Measurements from ENCODE around the gene SLC25A25. TPM values are rescaled to one million over a fixed set of nuclear protein-coding genes. Genes with fewer than 3 reads are reported as not detected.

SLC25A25 gene
- total and polyA plus RNA-seq, 9 of the 15 experiments (the other 6 are each of a cell fraction or from before 2014, with no cell fraction given): 0.07 to 35.9 (median 23.2) TPM

- TF ChIP-seq, protein P1, sequence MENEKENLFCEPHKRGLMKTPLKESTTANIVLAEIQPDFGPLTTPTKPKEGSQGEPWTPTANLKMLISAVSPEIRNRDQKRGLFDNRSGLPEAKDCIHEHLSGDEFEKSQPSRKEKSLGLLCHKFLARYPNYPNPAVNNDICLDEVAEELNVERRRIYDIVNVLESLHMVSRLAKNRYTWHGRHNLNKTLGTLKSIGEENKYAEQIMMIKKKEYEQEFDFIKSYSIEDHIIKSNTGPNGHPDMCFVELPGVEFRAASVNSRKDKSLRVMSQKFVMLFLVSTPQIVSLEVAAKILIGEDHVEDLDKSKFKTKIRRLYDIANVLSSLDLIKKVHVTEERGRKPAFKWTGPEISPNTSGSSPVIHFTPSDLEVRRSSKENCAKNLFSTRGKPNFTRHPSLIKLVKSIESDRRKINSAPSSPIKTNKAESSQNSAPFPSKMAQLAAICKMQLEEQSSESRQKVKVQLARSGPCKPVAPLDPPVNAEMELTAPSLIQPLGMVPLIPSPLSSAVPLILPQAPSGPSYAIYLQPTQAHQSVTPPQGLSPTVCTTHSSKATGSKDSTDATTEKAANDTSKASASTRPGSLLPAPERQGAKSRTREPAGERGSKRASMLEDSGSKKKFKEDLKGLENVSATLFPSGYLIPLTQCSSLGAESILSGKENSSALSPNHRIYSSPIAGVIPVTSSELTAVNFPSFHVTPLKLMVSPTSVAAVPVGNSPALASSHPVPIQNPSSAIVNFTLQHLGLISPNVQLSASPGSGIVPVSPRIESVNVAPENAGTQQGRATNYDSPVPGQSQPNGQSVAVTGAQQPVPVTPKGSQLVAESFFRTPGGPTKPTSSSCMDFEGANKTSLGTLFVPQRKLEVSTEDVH (IDR thresholded peaks at IDR 0.05; ENCODE audit: low read depth, partially characterized antibody): no peak
- TF ChIP-seq CREBBP (IDR thresholded peaks at IDR 0.05; ENCODE audit: low read depth, low read length) (no peak), ZNF639 (CRISPR knock-in tag; conservative IDR thresholded peaks at IDR 0.05 in 1 of 2, IDR thresholded peaks at IDR 0.05 in 1 of 2) (peak in 1 of 2 experiments; percentile 81; a peak in 2 of 4 replicates), NR3C1 (CRISPR knock-in tag; IDR thresholded peaks at IDR 0.05) (no peak), SMAD2 (IDR thresholded peaks at IDR 0.05; ENCODE audit: low read depth, low read length) (no peak), CCAR2 (IDR thresholded peaks at IDR 0.05; ENCODE audit: low read depth, low read length) (no peak), FOXK2 (conservative IDR thresholded peaks at IDR 0.05 in 1 of 2, IDR thresholded peaks at IDR 0.05 in 1 of 2; ENCODE audit: low read depth in 2 of 2) (no peak), KLF6 (CRISPR knock-in tag; IDR thresholded peaks at IDR 0.05; ENCODE audit: borderline replicate concordance) (0 out of 2 replicates have a peak, but pooled peaks have one; percentile 20), ATF1 (CRISPR knock-in tag; IDR thresholded peaks at IDR 0.05) (no peak), ATF1 (tag; IDR thresholded peaks at IDR 0.05) (peak; percentile 58; the same call in 1 of the 2 replicates), HNRNPL (IDR thresholded peaks at IDR 0.05; ENCODE audit: low read depth, low read length) (peak; percentile 33; the same call in 1 of the 2 replicates), HEY1 (CRISPR knock-in tag; IDR thresholded peaks at IDR 0.05; ENCODE audit: borderline replicate concordance) (no peak), KDM4B (IDR thresholded peaks at IDR 0.05; ENCODE audit: borderline replicate concordance in 2 of 2, low read depth in 1 of 2) (no peak), ZNF146 (CRISPR knock-in tag; IDR thresholded peaks at IDR 0.05; ENCODE audit: unreplicated experiment) (no peak), DMBX1 (CRISPR knock-in tag; IDR thresholded peaks at IDR 0.05; ENCODE audit: borderline replicate concordance) (peak; percentile 85), SREBF2 (CRISPR knock-in tag; IDR thresholded peaks at IDR 0.05) (no peak), FOXK1 (CRISPR knock-in tag; IDR thresholded peaks at IDR 0.05; ENCODE audit: borderline replicate concordance) (no peak), NFRKB (IDR thresholded peaks at IDR 0.05; ENCODE audit: low read depth) (no peak), RBM14 (IDR thresholded peaks at IDR 0.05; ENCODE audit: borderline replicate concordance, insufficient read depth, low read depth, low read length) (no peak), PRMT5 (CRISPR knock-in tag; IDR thresholded peaks at IDR 0.05) (no peak)
- TF ChIP-seq, protein P2, sequence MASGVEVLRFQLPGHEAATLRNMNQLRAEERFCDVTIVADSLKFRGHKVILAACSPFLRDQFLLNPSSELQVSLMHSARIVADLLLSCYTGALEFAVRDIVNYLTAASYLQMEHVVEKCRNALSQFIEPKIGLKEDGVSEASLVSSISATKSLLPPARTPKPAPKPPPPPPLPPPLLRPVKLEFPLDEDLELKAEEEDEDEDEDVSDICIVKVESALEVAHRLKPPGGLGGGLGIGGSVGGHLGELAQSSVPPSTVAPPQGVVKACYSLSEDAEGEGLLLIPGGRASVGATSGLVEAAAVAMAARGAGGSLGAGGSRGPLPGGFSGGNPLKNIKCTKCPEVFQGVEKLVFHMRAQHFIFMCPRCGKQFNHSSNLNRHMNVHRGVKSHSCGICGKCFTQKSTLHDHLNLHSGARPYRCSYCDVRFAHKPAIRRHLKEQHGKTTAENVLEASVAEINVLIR (CRISPR knock-in tag; IDR thresholded peaks at IDR 0.05): no peak
These were observed 47.4 kb downstream of the SLC25A25 start (continued) for GRCh38 chr9:128115187-128116103.
